HepG2 (cell line): ENCODE data around the gene TNFAIP8L1.

Experiments
- CBX2 ChIP-seq, 2 experiments: fragments of 200-600 bp in 1 of 2; sonication (generic); formaldehyde crosslinking in 1 of 2; IDR thresholded peaks; 2 replicates each; pipeline versions ENCODE4 v1.7.0 to v1.8.1; 2018 to 2022; ENCODE audit warnings: low read depth in 2 of 2, low read length in 1 of 2, mild to moderate bottlenecking in 1 of 2, missing genetic modification reagents in 1 of 2
- CCAR2 ChIP-seq: fragments of 200-400 bp; formaldehyde crosslinking; optimal IDR thresholded peaks from 2 replicates; pipeline ENCODE3; 2018; ENCODE audit warnings: low read depth, mild to moderate bottlenecking, low read length, moderate library complexity
- NFYB ChIP-seq: sonication (generic); formaldehyde crosslinking; IDR thresholded peaks from 2 replicates; pipeline ENCODE4 v1.4.0; 2020; ENCODE audit warnings: missing genetic modification reagents
- TAF1 ChIP-seq: sonication (generic); formaldehyde crosslinking; IDR thresholded peaks from 2 replicates; pipeline ENCODE4 v1.4.0; 2020; ENCODE audit warnings: missing genetic modification reagents
- TBL1XR1 ChIP-seq: fragments of 150-350 bp; IDR thresholded peaks from 2 replicates; pipeline ENCODE4 v1.6.1; 2014; ENCODE audit warnings: borderline replicate concordance, low read length; ENCODE audit not compliant: partially characterized antibody
- TF ChIP-seq, protein P1 (sequence below): sonication (generic); formaldehyde crosslinking; IDR thresholded peaks from 2 replicates; pipeline ENCODE4 v1.4.0; 2020; ENCODE audit warnings: mild to moderate bottlenecking, missing genetic modification reagents, borderline replicate concordance
- TF ChIP-seq, protein P2 (sequence below): sonication (generic); formaldehyde crosslinking; IDR thresholded peaks from 2 replicates; pipeline ENCODE4 v1.4.0; 2020; ENCODE audit warnings: missing genetic modification reagents, borderline replicate concordance
- TF ChIP-seq, protein P3 (sequence below): sonication (generic); formaldehyde crosslinking; IDR thresholded peaks from 2 replicates; pipeline ENCODE4 v1.5.0; 2020; ENCODE audit warnings: mild to moderate bottlenecking, missing genetic modification reagents, moderate library complexity
- TF ChIP-seq, protein P4 (sequence below): IDR thresholded peaks from 2 replicates; pipeline ENCODE4 v1.6.1; 2016
- TF ChIP-seq, protein P5 (sequence below): sonication (generic); formaldehyde crosslinking; IDR thresholded peaks from 2 replicates; pipeline ENCODE4 v1.5.1; 2020; ENCODE audit warnings: mild to moderate bottlenecking, missing genetic modification reagents, moderate library complexity
- TF ChIP-seq, protein P6 (sequence below): sonication (generic); formaldehyde crosslinking; IDR thresholded peaks from 2 replicates; pipeline ENCODE4 v1.4.0; 2020; ENCODE audit warnings: missing genetic modification reagents
- TF ChIP-seq, protein P7 (sequence below): sonication (generic); formaldehyde crosslinking; conservative IDR thresholded peaks from 2 replicates; pipeline ENCODE4 v1.4.0; 2020; ENCODE audit warnings: missing genetic modification reagents

DNA sequence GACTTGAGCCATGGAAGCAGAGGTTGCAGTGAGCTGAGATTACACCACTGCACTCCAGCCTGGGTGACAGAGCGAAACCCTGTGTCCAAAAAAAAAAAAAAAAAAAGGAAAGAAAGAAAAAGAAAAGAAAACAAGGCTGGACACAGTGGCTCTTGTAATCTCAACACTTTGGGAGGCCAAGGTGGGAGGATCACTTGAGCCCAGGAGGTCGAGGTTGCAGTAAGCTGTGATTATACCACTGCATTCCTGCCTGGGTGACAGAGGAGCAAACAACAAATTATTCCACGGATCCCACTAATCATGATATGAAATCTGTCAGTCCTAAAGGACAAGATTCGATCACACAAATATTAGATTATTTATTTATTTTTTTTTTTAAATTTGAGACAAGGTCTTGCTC lies 33.9 kb downstream of the TNFAIP8L1 start:
- TF ChIP-seq, protein P1, sequence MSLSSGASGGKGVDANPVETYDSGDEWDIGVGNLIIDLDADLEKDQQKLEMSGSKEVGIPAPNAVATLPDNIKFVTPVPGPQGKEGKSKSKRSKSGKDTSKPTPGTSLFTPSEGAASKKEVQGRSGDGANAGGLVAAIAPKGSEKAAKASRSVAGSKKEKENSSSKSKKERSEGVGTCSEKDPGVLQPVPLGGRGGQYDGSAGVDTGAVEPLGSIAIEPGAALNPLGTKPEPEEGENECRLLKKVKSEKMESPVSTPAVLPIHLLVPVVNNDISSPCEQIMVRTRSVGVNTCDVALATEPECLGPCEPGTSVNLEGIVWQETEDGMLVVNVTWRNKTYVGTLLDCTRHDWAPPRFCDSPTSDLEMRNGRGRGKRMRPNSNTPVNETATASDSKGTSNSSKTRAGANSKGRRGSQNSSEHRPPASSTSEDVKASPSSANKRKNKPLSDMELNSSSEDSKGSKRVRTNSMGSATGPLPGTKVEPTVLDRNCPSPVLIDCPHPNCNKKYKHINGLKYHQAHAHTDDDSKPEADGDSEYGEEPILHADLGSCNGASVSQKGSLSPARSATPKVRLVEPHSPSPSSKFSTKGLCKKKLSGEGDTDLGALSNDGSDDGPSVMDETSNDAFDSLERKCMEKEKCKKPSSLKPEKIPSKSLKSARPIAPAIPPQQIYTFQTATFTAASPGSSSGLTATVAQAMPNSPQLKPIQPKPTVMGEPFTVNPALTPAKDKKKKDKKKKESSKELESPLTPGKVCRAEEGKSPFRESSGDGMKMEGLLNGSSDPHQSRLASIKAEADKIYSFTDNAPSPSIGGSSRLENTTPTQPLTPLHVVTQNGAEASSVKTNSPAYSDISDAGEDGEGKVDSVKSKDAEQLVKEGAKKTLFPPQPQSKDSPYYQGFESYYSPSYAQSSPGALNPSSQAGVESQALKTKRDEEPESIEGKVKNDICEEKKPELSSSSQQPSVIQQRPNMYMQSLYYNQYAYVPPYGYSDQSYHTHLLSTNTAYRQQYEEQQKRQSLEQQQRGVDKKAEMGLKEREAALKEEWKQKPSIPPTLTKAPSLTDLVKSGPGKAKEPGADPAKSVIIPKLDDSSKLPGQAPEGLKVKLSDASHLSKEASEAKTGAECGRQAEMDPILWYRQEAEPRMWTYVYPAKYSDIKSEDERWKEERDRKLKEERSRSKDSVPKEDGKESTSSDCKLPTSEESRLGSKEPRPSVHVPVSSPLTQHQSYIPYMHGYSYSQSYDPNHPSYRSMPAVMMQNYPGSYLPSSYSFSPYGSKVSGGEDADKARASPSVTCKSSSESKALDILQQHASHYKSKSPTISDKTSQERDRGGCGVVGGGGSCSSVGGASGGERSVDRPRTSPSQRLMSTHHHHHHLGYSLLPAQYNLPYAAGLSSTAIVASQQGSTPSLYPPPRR: no peak
- TF ChIP-seq CCAR2 (no peak), TBL1XR1 (no peak), TAF1 (CRISPR knock-in tag) (no peak), CBX2 (IDR thresholded peaks at IDR 0.05; ENCODE audit: low read depth, low read length) (no peak), CBX2 (CRISPR knock-in tag; IDR thresholded peaks at IDR 0.05; ENCODE audit: low read depth) (no peak), NFYB (CRISPR knock-in tag) (no peak)
- TF ChIP-seq, protein P2, sequence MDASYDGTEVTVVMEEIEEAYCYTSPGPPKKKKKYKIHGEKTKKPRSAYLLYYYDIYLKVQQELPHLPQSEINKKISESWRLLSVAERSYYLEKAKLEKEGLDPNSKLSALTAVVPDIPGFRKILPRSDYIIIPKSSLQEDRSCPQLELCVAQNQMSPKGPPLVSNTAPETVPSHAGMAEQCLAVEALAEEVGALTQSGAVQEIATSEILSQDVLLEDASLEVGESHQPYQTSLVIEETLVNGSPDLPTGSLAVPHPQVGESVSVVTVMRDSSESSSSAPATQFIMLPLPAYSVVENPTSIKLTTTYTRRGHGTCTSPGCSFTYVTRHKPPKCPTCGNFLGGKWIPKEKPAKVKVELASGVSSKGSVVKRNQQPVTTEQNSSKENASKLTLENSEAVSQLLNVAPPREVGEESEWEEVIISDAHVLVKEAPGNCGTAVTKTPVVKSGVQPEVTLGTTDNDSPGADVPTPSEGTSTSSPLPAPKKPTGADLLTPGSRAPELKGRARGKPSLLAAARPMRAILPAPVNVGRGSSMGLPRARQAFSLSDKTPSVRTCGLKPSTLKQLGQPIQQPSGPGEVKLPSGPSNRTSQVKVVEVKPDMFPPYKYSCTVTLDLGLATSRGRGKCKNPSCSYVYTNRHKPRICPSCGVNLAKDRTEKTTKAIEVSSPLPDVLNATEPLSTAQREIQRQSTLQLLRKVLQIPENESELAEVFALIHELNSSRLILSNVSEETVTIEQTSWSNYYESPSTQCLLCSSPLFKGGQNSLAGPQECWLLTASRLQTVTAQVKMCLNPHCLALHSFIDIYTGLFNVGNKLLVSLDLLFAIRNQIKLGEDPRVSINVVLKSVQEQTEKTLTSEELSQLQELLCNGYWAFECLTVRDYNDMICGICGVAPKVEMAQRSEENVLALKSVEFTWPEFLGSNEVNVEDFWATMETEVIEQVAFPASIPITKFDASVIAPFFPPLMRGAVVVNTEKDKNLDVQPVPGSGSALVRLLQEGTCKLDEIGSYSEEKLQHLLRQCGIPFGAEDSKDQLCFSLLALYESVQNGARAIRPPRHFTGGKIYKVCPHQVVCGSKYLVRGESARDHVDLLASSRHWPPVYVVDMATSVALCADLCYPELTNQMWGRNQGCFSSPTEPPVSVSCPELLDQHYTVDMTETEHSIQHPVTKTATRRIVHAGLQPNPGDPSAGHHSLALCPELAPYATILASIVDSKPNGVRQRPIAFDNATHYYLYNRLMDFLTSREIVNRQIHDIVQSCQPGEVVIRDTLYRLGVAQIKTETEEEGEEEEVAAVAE (CRISPR knock-in tag): no peak
- TF ChIP-seq, protein P3, sequence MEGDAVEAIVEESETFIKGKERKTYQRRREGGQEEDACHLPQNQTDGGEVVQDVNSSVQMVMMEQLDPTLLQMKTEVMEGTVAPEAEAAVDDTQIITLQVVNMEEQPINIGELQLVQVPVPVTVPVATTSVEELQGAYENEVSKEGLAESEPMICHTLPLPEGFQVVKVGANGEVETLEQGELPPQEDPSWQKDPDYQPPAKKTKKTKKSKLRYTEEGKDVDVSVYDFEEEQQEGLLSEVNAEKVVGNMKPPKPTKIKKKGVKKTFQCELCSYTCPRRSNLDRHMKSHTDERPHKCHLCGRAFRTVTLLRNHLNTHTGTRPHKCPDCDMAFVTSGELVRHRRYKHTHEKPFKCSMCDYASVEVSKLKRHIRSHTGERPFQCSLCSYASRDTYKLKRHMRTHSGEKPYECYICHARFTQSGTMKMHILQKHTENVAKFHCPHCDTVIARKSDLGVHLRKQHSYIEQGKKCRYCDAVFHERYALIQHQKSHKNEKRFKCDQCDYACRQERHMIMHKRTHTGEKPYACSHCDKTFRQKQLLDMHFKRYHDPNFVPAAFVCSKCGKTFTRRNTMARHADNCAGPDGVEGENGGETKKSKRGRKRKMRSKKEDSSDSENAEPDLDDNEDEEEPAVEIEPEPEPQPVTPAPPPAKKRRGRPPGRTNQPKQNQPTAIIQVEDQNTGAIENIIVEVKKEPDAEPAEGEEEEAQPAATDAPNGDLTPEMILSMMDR (CRISPR knock-in tag): no peak
- TF ChIP-seq, protein P4, sequence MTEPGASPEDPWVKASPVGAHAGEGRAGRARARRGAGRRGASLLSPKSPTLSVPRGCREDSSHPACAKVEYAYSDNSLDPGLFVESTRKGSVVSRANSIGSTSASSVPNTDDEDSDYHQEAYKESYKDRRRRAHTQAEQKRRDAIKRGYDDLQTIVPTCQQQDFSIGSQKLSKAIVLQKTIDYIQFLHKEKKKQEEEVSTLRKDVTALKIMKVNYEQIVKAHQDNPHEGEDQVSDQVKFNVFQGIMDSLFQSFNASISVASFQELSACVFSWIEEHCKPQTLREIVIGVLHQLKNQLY (CRISPR knock-in tag): no peak
- TF ChIP-seq, protein P5, sequence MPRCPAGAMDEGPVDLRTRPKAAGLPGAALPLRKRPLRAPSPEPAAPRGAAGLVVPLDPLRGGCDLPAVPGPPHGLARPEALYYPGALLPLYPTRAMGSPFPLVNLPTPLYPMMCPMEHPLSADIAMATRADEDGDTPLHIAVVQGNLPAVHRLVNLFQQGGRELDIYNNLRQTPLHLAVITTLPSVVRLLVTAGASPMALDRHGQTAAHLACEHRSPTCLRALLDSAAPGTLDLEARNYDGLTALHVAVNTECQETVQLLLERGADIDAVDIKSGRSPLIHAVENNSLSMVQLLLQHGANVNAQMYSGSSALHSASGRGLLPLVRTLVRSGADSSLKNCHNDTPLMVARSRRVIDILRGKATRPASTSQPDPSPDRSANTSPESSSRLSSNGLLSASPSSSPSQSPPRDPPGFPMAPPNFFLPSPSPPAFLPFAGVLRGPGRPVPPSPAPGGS (CRISPR knock-in tag): no peak
- TF ChIP-seq, protein P6, sequence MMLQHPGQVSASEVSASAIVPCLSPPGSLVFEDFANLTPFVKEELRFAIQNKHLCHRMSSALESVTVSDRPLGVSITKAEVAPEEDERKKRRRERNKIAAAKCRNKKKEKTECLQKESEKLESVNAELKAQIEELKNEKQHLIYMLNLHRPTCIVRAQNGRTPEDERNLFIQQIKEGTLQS (CRISPR knock-in tag): no peak
- TF ChIP-seq, protein P7, sequence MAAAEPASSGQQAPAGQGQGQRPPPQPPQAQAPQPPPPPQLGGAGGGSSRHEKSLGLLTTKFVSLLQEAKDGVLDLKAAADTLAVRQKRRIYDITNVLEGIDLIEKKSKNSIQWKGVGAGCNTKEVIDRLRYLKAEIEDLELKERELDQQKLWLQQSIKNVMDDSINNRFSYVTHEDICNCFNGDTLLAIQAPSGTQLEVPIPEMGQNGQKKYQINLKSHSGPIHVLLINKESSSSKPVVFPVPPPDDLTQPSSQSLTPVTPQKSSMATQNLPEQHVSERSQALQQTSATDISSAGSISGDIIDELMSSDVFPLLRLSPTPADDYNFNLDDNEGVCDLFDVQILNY: no peak
